ENCODE data around the gene TRMU.

- no peak for TF ChIP-seq CREB1 (IDR thresholded peaks at IDR 0.05)
- no peak for TF ChIP-seq RFX5 (IDR thresholded peaks at IDR 0.05; ENCODE audit: borderline replicate concordance, low read depth, low read length)
- no peak for TF ChIP-seq PHF8 (conservative IDR thresholded peaks at IDR 0.05; ENCODE audit: low read depth, low read length)
These were observed 44.6 kb downstream of the TRMU start for GRCh38 chr22:46380069-46380468.
